IPS DF 6.9 (cell line): ENCODE measurements around the gene ITPR1.
"Not testable (repeated sequence)": the region's sequence is repeated elsewhere in the genome, so short reads cannot be mapped to it uniquely, and the experiment has no call there.

ENCODE experiments used
- DNase-seq: peaks from one replicate; pipeline ENCODE4 v3.0.0-alpha.2; 2013; ENCODE audit warnings: low read depth, low spot score
- H3K27ac ChIP-seq: one replicate; pipeline ENCODE4 v1.5.1; 2013; ENCODE audit warnings: low read length, control low read depth
- H3K27me3 ChIP-seq: 2 replicates; pipeline ENCODE4 v1.6.1; 2013; ENCODE audit warnings: mild to moderate bottlenecking, low read length; ENCODE audit not compliant: control insufficient read depth, insufficient read depth
- H3K36me3 ChIP-seq: 2 replicates; pipeline ENCODE4 v1.6.1; 2013; ENCODE audit warnings: low read length; ENCODE audit not compliant: control insufficient read depth, insufficient read depth
- H3K4me1 ChIP-seq: 2 replicates; pipeline ENCODE4 v1.6.1; 2013; ENCODE audit warnings: low read length; ENCODE audit not compliant: control insufficient read depth, insufficient read depth
- H3K4me3 ChIP-seq: 2 replicates; pipeline ENCODE4 v1.5.1; 2013; ENCODE audit warnings: mild to moderate bottlenecking, low read length
- H3K9me3 ChIP-seq: 2 replicates; pipeline ENCODE4 v1.6.1; 2013; ENCODE audit warnings: low read length, inconsistent platforms; ENCODE audit not compliant: control insufficient read depth, insufficient read depth
- WGBS: extraction: QIAGEN DNeasy Blood & Tissue Kit; methylation state at CpG from one replicate; pipeline ENCODE4 v1.1.7; 2013; ENCODE audit warnings: mixed read lengths, missing lambda C conversion rate; ENCODE audit not compliant: insufficient read length, insufficient coverage; 5-methylcytosine and 5-hydroxymethylcytosine counted together

ITPR1 gene

GRCh38 chr3:4583416-4583815 is 90.3 kb downstream of the ITPR1 start:
- Histone ChIP-seq H3K36me3 (no peaks in the 10 kb centered on the region), H3K27ac (no peak overlapping the region), H3K4me3 (no peak overlapping the region), H3K27me3 (no peaks in the 10 kb centered on the region), H3K4me1 (peaks cover 4% of the 10 kb centered on the region; the same call in 1 of the 2 replicates), H3K9me3 (no peaks in the 10 kb centered on the region)
- no CpG with 5 or more reads among the region's 6 CpGs for WGBS
- no peak for DNase-seq

- H3K9me3 ChIP-seq: no peaks in the 10 kb centered on the region
- H3K36me3 ChIP-seq: no peaks in the 10 kb centered on the region
- H3K27me3 ChIP-seq: no peaks in the 10 kb centered on the region
- no peak overlapping the region for H3K27ac ChIP-seq
- H3K4me3 ChIP-seq: no peak overlapping the region
- H3K4me1 ChIP-seq: peaks cover 4% of the 10 kb centered on the region; the same call in 1 of the 2 replicates
- 93% methylated on average over 2 of the region's 12 CpGs for WGBS
- DNase-seq: no peak
Observed at GRCh38 chr3:4584456-4585249, 91.5 kb downstream of the ITPR1 start.

GRCh38 chr3:4586381-4586780 is 93.2 kb downstream of the ITPR1 start:
- no peaks in the 10 kb centered on the region for H3K9me3 ChIP-seq
- peaks cover 3% of the 10 kb centered on the region; the same call in 1 of the 2 replicates for H3K4me1 ChIP-seq
- WGBS: no CpG with 5 or more reads among the region's 4 CpGs
- no peaks in the 10 kb centered on the region for H3K27me3 ChIP-seq
- no peak for DNase-seq
- no peak overlapping the region for H3K27ac ChIP-seq
- H3K4me3 ChIP-seq: no peak overlapping the region
- H3K36me3 ChIP-seq: no peaks in the 10 kb centered on the region

- Histone ChIP-seq H3K27me3 (no peaks in the 10 kb centered on the region), H3K9me3 (no peaks in the 10 kb centered on the region), H3K4me1 (peaks cover 3% of the 10 kb centered on the region; the same call in 1 of the 2 replicates), H3K27ac (no peak overlapping the region), H3K4me3 (no peak overlapping the region), H3K36me3 (no peaks in the 10 kb centered on the region)
- WGBS: no CpG with 5 or more reads among the region's 8 CpGs
- DNase-seq: no peak
Observed at GRCh38 chr3:4587061-4587837, 94.1 kb downstream of the ITPR1 start.

- H3K9me3 ChIP-seq: no peaks in the 10 kb centered on the region
- H3K4me3 ChIP-seq: no peak overlapping the region
- no peak for DNase-seq
- H3K27ac ChIP-seq: no peak overlapping the region
- H3K27me3 ChIP-seq: no peaks in the 10 kb centered on the region
- no peaks in the 10 kb centered on the region for H3K36me3 ChIP-seq
- 0 out of 2 replicates have a peak, but pooled peaks cover 1% of the 10 kb centered on the region for H3K4me1 ChIP-seq
Observed at GRCh38 chr3:4587838-4588105, 94.6 kb downstream of the ITPR1 start.

- Histone ChIP-seq H3K27me3 (no peaks in the 10 kb centered on the region), H3K36me3 (no peaks in the 10 kb centered on the region), H3K4me1 (0 out of 2 replicates have a peak, but pooled peaks cover 1% of the 10 kb centered on the region), H3K9me3 (no peaks in the 10 kb centered on the region), H3K4me3 (no peak overlapping the region), H3K27ac (no peak overlapping the region)
- no CpG with 5 or more reads among the region's 4 CpGs for WGBS
- no peak for DNase-seq
Observed at GRCh38 chr3:4588466-4588865, 95.3 kb downstream of the ITPR1 start.

- no peak overlapping the region for H3K27ac ChIP-seq
- DNase-seq: no peak
- no peak overlapping the region for H3K4me3 ChIP-seq
- WGBS: no CpG with 5 or more reads among the region's 4 CpGs
- H3K9me3 ChIP-seq: no peaks in the 10 kb centered on the region
- 0 out of 2 replicates have a peak, but pooled peaks cover under 1% of the 10 kb centered on the region for H3K4me1 ChIP-seq
- no peaks in the 10 kb centered on the region for H3K27me3 ChIP-seq
- H3K36me3 ChIP-seq: no peaks in the 10 kb centered on the region
Observed at GRCh38 chr3:4589475-4590097, 96.4 kb downstream of the ITPR1 start.

- H3K27ac ChIP-seq, H3K9me3 ChIP-seq, H3K4me3 ChIP-seq, DNase-seq, H3K36me3 ChIP-seq, H3K4me1 ChIP-seq, H3K27me3 ChIP-seq: not testable (repeated sequence)
- WGBS: no CpG with 5 or more reads among the region's 2 CpGs
Observed at GRCh38 chr3:4590849-4591248, 97.7 kb downstream of the ITPR1 start.

GRCh38 chr3:4591669-4592068 is 98.5 kb downstream of the ITPR1 start:
- H3K27ac ChIP-seq: no peak overlapping the region

GRCh38 chr3:4593014-4593413 is 99.9 kb downstream of the ITPR1 start:
- no CpG with 5 or more reads among the region's 5 CpGs for WGBS
- Histone ChIP-seq H3K4me1 (no peaks in the 10 kb centered on the region), H3K4me3 (no peak overlapping the region), H3K27me3 (no peaks in the 10 kb centered on the region), H3K9me3 (no peaks in the 10 kb centered on the region), H3K36me3 (no peaks in the 10 kb centered on the region), H3K27ac (no peak overlapping the region)
- no peak for DNase-seq

More at GRCh38 chr3:4591669-4592068, 98.5 kb downstream of the ITPR1 start:
- Histone ChIP-seq H3K36me3 (no peaks in the 10 kb centered on the region), H3K4me1 (no peaks in the 10 kb centered on the region), H3K4me3 (no peak overlapping the region), H3K27me3 (no peaks in the 10 kb centered on the region), H3K9me3 (no peaks in the 10 kb centered on the region)
- DNase-seq: no peak
- WGBS: no CpG with 5 or more reads among the region's 3 CpGs
